HUES64 (cell line): Measurements from ENCODE around the gene SLC12A6.

Source experiments
- H3K27ac ChIP-seq: 2 replicates; pipeline ENCODE4 v1.7.0; 2013; ENCODE audit warnings: low read depth, low read length, inconsistent platforms
- H3K27me3 ChIP-seq: 2 replicates; pipeline ENCODE4 v1.6.1; 2013; ENCODE audit warnings: mild to moderate bottlenecking, low read length; ENCODE audit not compliant: insufficient read depth
- H3K36me3 ChIP-seq: 2 replicates; pipeline ENCODE4 v1.6.1; 2013; ENCODE audit warnings: mild to moderate bottlenecking, low read length; ENCODE audit not compliant: insufficient read depth
- H3K4me1 ChIP-seq: 2 replicates; pipeline ENCODE4 v1.6.1; 2013; ENCODE audit warnings: mild to moderate bottlenecking, low read length, moderate library complexity; ENCODE audit not compliant: insufficient read depth
- H3K4me3 ChIP-seq: 2 replicates; pipeline ENCODE4 v1.5.1; 2013; ENCODE audit warnings: mild to moderate bottlenecking, low read length, moderate library complexity
- H3K9ac ChIP-seq: 2 replicates; pipeline ENCODE4 v1.6.1; 2013; ENCODE audit warnings: mild to moderate bottlenecking, low read depth, low read length
- H3K9me3 ChIP-seq: 2 replicates; pipeline ENCODE4 v1.6.1; 2013; ENCODE audit warnings: low read depth, low read length; ENCODE audit not compliant: insufficient read depth
- WGBS: fragments of 150-250, 120-280 bp; methylation state at CpG from one replicate; pipeline ENCODE4 v1.1.7; 2013; ENCODE audit warnings: missing lambda C conversion rate; 5-methylcytosine and 5-hydroxymethylcytosine counted together

SLC12A6 gene

DNA sequence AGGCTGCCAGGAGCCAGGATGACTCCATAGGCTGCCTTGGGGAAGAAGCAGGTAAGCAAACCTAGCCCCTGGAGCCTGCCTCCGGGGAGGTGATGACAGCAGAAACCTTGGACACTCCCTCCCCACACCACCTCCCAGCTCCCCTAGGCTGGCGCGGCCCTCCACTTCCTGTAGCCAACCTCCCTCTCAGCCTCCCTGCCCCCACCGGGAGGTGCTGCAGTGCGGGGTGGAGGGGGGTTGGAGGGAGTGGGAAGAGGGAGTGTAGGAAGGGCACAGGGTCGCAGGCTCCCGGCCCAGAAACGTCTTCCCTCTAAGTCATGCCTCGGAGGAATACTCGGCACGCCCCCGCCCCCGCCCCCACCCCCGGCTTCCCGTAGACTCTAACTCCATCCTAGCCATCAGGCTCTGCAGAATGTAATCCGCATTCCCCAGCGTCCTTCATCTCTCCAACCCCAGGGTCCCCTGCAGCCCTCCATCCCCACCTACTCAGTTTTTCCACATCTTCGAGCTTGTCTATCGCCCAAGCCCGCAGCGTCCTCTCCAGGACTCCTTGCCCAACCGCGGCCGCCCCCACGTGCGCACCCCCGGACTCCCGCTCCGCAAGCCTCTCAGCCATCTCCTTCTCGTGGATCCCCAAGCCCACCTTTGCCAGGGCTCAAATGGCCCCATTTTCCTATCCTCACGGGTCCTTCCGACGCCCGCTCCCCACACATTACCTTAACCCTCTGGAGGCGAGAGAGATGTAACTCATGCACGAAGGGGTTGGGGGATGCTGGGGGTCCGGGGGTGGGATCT is 28.9 kb upstream of the SLC12A6 start:
- peak overlapping the region; percentile 98 for H3K4me3 ChIP-seq
- peak overlapping the region; percentile 97 for H3K9ac ChIP-seq
- H3K4me1 ChIP-seq = peaks cover 6% of the 10 kb centered on the region
- H3K36me3 ChIP-seq = peaks cover 30% of the 10 kb centered on the region
- H3K9me3 ChIP-seq = no peaks in the 10 kb centered on the region
- peak overlapping the region; percentile 80 for H3K27ac ChIP-seq
- under 1% methylated on average over 35 of the region's 37 CpGs for WGBS
- no peaks in the 10 kb centered on the region for H3K27me3 ChIP-seq

DNA sequence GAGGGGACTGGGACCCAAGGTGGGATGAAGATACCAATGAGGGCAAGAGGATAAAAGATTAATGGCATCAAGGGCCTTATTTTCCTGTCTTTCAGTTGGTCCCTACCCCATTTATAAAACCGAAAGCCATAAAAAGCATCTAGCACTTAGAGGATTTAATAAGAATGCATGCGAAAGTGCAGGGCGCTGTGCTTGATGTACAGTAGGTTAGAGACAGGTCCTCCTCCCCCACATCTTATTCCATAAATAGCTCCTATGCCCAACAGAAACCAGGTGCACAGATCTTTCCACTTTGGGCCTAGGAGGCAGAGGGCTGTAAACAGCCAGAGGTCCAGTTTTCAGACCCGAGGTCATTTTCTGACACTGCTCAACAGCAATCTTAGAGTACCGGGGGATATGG is 28.3 kb upstream of the SLC12A6 start:
- 60% methylated on average over 5 of the region's 5 CpGs for WGBS
- Histone ChIP-seq H3K36me3 (peaks cover 37% of the 10 kb centered on the region), H3K9me3 (no peaks in the 10 kb centered on the region), H3K4me1 (peaks cover 6% of the 10 kb centered on the region), H3K27me3 (no peaks in the 10 kb centered on the region), H3K27ac (no peak overlapping the region; the same call in 1 of the 2 replicates), H3K4me3 (peak overlapping the region; percentile 98), H3K9ac (no peak overlapping the region)

DNA sequence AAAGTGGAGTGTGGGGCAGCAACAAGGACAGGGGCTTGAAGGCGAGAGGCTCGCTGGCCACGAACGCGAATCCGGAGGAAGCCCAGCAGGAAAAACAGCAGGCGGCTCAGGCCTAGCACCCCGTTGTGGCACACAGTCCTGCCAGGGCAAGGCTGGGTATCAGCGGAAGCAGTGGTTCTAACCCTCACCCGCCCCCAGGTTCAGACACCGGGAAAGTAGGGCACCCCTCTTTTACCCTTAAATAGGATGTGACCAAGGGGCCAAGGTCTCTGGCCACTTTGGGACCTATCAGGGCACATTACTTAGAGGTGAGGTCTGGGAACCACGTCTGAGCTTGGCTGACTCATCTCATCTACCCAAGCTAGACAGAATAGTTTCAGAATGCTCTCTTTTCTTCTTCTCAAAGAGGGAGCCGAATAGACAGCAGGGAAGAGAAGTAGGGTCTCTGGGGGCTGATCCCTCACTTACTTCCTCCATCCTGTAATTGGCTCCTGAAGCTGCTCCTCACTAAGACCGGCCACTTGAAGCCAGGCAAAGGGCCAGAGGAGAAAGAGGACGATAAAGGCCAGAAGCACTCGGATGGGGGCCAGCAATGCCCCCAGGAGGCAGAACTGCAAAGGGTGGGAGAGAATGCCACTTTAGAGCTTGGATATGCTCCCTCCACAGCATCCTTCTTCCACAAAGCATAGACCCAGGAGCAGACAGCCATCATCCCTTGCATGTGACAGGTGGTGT is 27.7 kb upstream of the SLC12A6 start:
- no peaks in the 10 kb centered on the region for H3K27me3 ChIP-seq
- H3K4me1 ChIP-seq = peaks cover 6% of the 10 kb centered on the region
- H3K36me3 ChIP-seq = peaks cover 42% of the 10 kb centered on the region
- H3K9ac ChIP-seq = no peak overlapping the region
- WGBS = 86% methylated on average over 16 of the region's 16 CpGs
- no peak overlapping the region for H3K27ac ChIP-seq
- no peaks in the 10 kb centered on the region for H3K9me3 ChIP-seq
- H3K4me3 ChIP-seq = peak overlapping the region; percentile 98

DNA sequence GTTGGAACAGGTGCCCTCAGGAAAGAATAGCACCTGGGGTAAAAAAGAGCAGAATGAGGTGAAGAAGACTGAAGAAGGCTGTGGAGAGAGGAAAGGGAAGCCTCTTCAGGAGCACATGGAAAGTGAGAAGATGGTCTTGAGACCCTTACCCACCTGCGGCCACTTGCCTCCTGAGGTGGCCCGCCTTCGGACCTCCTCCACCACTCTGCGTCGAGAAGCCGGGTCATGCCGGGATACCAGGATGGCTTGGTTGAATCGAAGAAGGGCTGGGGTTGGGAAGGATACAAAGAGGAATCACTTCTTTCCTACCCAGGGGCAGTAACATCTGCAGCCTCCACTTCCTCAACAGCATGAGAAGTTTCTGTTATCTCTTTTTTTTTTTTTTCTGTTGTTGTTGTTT is 26.5 kb upstream of the SLC12A6 start:
- Histone ChIP-seq H3K9me3 (no peaks in the 10 kb centered on the region), H3K4me1 (peaks cover 6% of the 10 kb centered on the region), H3K9ac (no peak overlapping the region), H3K36me3 (peaks cover 54% of the 10 kb centered on the region), H3K27me3 (no peaks in the 10 kb centered on the region), H3K27ac (no peak overlapping the region), H3K4me3 (no peak overlapping the region)
- 98% methylated on average over 8 of the region's 8 CpGs for WGBS

DNA sequence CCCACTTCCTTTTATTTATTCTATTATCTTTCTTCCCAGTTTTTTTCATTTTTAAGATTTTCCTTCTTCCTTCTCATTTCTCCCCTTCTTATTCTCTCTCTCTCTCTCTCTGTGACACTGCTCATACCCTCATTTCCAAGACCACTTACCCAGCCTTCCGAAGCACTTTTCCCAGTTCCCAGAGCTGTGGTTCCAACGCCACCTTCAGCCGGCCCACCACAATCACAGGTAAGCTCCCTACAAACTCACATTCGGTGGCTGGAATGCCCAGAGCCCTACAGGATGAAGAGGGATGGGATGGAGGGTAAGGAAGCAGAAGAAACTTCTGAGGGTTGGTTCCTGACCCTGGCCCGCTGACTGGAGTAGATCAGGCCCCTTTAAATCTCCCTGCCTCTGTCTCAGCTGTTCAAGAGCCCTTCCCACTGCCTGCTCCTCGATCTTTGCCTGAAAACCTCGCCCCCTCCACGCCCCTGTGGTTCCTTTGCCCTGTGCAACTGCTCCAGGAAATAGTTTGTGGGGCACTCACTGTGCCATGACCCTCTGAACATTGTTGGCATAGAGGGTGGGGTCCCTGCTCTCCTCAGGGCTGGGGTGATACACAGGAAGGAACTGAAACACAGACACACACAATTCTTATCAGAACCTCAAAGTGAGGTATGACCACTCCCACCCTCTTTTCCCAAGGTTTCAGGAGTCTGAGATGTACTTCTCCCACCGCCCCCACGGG is 24.6 kb upstream of the SLC12A6 start:
- Histone ChIP-seq H3K27ac (no peak overlapping the region), H3K9ac (no peak overlapping the region), H3K4me3 (no peak overlapping the region), H3K36me3 (peaks cover 72% of the 10 kb centered on the region), H3K27me3 (no peaks in the 10 kb centered on the region), H3K4me1 (peaks cover 6% of the 10 kb centered on the region), H3K9me3 (no peaks in the 10 kb centered on the region)
- WGBS = 90% methylated on average over 10 of the region's 10 CpGs

DNA sequence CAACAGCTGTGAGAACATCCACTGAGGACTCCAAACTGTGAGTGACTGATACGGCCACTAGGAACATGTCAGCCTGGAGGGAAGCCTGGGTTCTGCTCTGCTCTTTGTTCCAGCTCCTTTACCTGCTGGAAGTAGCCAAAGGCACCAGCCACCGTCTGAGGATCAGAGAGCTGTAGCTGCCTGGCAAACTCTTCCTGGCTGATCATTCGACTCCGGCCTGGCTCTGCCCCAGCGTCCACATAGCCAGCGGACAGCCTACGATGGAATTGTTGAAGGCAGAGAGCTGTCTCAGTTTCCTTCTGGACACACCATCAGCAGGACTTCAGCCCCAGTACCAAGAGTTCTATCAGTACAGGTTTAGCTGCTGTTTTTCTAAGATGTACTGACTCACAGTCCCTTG is 23.7 kb upstream of the SLC12A6 start:
- no peak overlapping the region for H3K27ac ChIP-seq
- peaks cover 6% of the 10 kb centered on the region for H3K4me1 ChIP-seq
- H3K27me3 ChIP-seq = no peaks in the 10 kb centered on the region
- H3K4me3 ChIP-seq = no peak overlapping the region
- 97% methylated on average over 7 of the region's 7 CpGs for WGBS
- no peak overlapping the region for H3K9ac ChIP-seq
- no peaks in the 10 kb centered on the region for H3K9me3 ChIP-seq
- peaks cover 80% of the 10 kb centered on the region for H3K36me3 ChIP-seq

DNA sequence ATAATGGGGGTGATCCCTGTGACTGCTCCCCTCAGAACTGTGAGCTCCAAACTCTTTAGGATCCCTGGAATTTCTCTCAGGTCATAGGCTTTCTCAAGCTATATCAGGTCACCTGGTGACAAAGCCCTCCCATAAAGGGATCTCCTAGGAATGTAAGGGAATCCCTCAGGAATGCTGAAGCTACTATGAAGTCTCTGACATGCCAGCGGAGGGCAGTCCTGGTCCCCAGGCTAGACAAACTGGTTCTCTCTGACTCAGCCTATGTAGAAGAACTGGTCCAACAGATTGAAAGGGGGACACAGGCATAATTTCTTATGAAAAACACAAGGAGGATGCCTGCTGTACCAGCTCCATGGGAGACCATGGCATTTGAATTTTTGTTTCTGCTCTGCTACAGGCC is 22.7 kb upstream of the SLC12A6 start:
- no peak overlapping the region for H3K27ac ChIP-seq
- no peak overlapping the region for H3K9ac ChIP-seq
- peaks cover 85% of the 10 kb centered on the region for H3K36me3 ChIP-seq
- no peak overlapping the region for H3K4me3 ChIP-seq
- 75% methylated on average over 1 of the region's 1 CpG for WGBS
- no peaks in the 10 kb centered on the region for H3K27me3 ChIP-seq
- H3K9me3 ChIP-seq = no peaks in the 10 kb centered on the region
- H3K4me1 ChIP-seq = no peaks in the 10 kb centered on the region

DNA sequence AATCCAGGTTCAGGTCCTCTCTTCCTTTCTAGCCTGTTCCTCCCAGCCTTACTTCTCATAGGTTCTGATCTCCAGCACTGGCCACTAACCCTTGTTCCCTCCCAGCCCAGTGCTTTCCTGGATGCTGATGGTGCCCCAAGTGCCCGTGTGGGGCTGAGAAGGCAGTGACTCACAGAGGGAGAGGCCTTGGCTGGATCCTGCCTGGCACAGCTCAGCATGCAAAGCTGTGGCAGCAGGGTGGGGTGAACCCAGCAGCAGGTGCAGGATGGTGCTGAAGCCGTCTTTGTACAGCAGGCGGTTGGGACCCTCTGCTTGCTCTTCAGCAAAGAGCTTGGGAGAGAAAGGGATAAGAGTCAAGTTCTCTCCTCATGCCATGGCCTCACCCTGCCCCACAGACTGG is 21.8 kb upstream of the SLC12A6 start:
- 94% methylated on average over 3 of the region's 3 CpGs for WGBS
- H3K4me3 ChIP-seq = no peak overlapping the region
- H3K36me3 ChIP-seq = peaks cover 89% of the 10 kb centered on the region
- H3K9me3 ChIP-seq = no peaks in the 10 kb centered on the region
- H3K4me1 ChIP-seq = no peaks in the 10 kb centered on the region
- no peaks in the 10 kb centered on the region for H3K27me3 ChIP-seq
- no peak overlapping the region for H3K9ac ChIP-seq
- no peak overlapping the region for H3K27ac ChIP-seq

DNA sequence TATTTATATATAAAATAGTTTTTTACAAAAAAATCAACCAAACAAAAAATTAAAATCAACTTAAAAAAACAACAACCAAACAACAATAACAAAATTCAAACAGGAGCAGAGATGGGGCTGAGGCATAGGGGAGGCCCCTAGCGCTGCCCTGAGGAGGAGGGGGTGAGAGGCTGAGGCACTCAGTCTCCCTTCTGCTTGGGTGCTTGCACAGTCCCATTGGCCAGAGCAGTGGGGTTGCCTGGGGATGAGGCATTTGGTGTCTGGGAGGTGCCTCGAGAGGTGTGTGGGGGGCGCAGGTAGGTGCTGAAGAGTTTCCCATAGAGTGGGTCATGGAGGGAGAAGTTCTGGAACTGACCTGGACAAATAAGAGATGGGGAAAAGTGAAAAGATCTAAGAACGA is 21.4 kb upstream of the SLC12A6 start:
- Histone ChIP-seq H3K36me3 (peaks cover 86% of the 10 kb centered on the region), H3K9me3 (no peaks in the 10 kb centered on the region), H3K4me1 (peaks cover 4% of the 10 kb centered on the region; the same call in 1 of the 2 replicates), H3K4me3 (no peak overlapping the region), H3K9ac (no peak overlapping the region), H3K27me3 (no peaks in the 10 kb centered on the region), H3K27ac (no peak overlapping the region)
- 98% methylated on average over 4 of the region's 4 CpGs for WGBS

DNA sequence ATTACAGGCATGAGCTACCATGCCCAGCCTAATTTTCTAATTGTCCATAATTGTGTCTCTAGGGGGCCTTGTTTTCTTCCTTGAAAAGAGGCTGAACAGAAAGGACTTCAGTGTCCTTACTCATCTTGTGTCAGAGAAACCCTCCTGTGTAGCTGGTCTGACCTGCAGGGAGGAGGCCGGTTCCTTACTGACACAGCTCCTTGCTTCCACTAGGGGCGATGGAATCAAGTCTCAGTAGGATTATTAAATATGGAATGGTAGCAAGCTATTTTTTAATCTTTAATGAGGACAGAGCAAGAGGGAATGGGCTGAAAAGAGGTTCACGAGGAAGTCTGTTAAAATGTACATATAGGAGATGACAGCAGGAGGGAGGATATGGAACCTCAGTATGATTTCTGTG is 20.8 kb upstream of the SLC12A6 start:
- Histone ChIP-seq H3K4me3 (no peak overlapping the region), H3K27ac (no peak overlapping the region), H3K4me1 (peaks cover 6% of the 10 kb centered on the region; the same call in 1 of the 2 replicates), H3K9me3 (no peaks in the 10 kb centered on the region), H3K27me3 (no peaks in the 10 kb centered on the region), H3K9ac (no peak overlapping the region), H3K36me3 (peaks cover 80% of the 10 kb centered on the region)
- WGBS = 80% methylated on average over 3 of the region's 3 CpGs

DNA sequence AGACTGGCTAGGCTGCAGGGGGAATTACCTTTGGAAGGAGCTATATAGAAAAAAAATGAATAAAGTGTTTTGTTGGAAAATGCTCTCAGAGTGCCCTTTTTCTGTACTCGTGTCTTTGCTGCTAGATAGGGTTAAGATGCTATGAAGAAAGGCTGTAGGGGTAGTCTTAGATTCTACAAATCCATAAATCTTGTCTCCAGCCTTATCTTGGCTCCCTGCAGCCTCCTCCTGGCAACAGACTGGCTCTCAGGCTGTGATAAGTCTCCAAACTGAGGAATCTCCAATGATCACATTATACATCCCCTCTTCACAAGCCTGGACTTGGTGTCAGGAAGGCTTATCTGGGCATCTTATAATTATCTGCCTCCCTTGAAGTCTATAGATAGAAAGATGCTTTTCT is 20.1 kb upstream of the SLC12A6 start:
- peaks cover 73% of the 10 kb centered on the region for H3K36me3 ChIP-seq
- H3K9me3 ChIP-seq = no peaks in the 10 kb centered on the region
- H3K27ac ChIP-seq = no peak overlapping the region
- H3K9ac ChIP-seq = no peak overlapping the region
- H3K4me1 ChIP-seq = peaks cover 6% of the 10 kb centered on the region; the same call in 1 of the 2 replicates
- no peak overlapping the region for H3K4me3 ChIP-seq
- WGBS = 88% methylated on average over 1 of the region's 1 CpG
- H3K27me3 ChIP-seq = no peaks in the 10 kb centered on the region
